ENCODE measurements around the gene MTUS2.

The MTUS2 gene

GRCh38 chr13:29525757-29526156, 705.6 kb downstream of the MTUS2 start:
- Histone ChIP-seq H3K27ac (ENCODE audit: insufficient read depth, low read length, poor library complexity, severe bottlenecking) (no peak overlapping the region), H3K36me3 (ENCODE audit: control insufficient read depth, insufficient read depth, low read length) (peaks cover 59% of the 10 kb centered on the region), H3K4me3 (ENCODE audit: insufficient read depth, low read depth, low read length, poor library complexity, severe bottlenecking) (no peak overlapping the region), H3K9me3 (ENCODE audit: control insufficient read depth, low read length) (no peaks in the 10 kb centered on the region), H3K27me3 (replicated peaks; ENCODE audit: control insufficient read depth, insufficient read depth, low read length, poor library complexity, severe bottlenecking) (no peaks in the 10 kb centered on the region), H3K4me1 (ENCODE audit: control insufficient read depth, insufficient read depth, low read length, poor library complexity, severe bottlenecking) (no peaks in the 10 kb centered on the region)
- no peak for DNase-seq

- H3K27ac ChIP-seq (ENCODE audit: insufficient read depth, low read length, poor library complexity, severe bottlenecking), result no peak overlapping the region
- H3K9me3 ChIP-seq (ENCODE audit: control insufficient read depth, low read length), result no peaks in the 10 kb centered on the region
- peaks cover 56% of the 10 kb centered on the region for H3K36me3 ChIP-seq (ENCODE audit: control insufficient read depth, insufficient read depth, low read length)
- no peak overlapping the region for H3K4me3 ChIP-seq (ENCODE audit: insufficient read depth, low read depth, low read length, poor library complexity, severe bottlenecking)
- no peaks in the 10 kb centered on the region for H3K27me3 ChIP-seq (replicated peaks; ENCODE audit: control insufficient read depth, insufficient read depth, low read length, poor library complexity, severe bottlenecking)
- no peaks in the 10 kb centered on the region for H3K4me1 ChIP-seq (ENCODE audit: control insufficient read depth, insufficient read depth, low read length, poor library complexity, severe bottlenecking)
- no peak for DNase-seq
Observed at GRCh38 chr13:29526741-29527140, 706.6 kb downstream of the MTUS2 start.

DNA sequence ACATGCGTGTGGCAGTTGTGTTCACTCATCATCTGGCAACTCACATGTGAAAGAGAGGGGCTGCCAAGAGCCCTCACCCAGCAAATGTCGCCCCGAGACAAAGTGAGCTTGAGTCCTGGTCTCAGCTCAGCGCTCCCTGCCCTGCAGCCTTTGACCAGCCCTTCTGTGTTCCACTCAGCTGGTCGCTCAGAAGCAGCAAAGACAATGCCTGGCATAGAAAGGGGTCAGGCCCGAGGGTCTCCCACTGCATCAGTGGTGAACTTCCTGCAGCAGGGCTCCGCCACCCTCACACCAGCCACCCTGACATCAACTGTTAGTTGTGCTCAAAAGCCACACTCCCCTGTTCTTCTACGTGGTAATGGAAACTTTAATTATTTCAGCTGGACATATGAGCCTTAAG, 707.4 kb downstream of the MTUS2 start:
- H3K9me3 ChIP-seq (ENCODE audit: control insufficient read depth, low read length), result no peaks in the 10 kb centered on the region
- H3K36me3 ChIP-seq (ENCODE audit: control insufficient read depth, insufficient read depth, low read length), result peaks cover 58% of the 10 kb centered on the region
- H3K4me1 ChIP-seq (ENCODE audit: control insufficient read depth, insufficient read depth, low read length, poor library complexity, severe bottlenecking), result no peaks in the 10 kb centered on the region
- DNase-seq, result no peak
- no peak overlapping the region for H3K27ac ChIP-seq (ENCODE audit: insufficient read depth, low read length, poor library complexity, severe bottlenecking)
- no peaks in the 10 kb centered on the region for H3K27me3 ChIP-seq (replicated peaks; ENCODE audit: control insufficient read depth, insufficient read depth, low read length, poor library complexity, severe bottlenecking)
- H3K4me3 ChIP-seq (ENCODE audit: insufficient read depth, low read depth, low read length, poor library complexity, severe bottlenecking), result no peak overlapping the region

- Histone ChIP-seq H3K36me3 (ENCODE audit: control insufficient read depth, insufficient read depth, low read length) (peaks cover 59% of the 10 kb centered on the region), H3K27me3 (replicated peaks; ENCODE audit: control insufficient read depth, insufficient read depth, low read length, poor library complexity, severe bottlenecking) (no peaks in the 10 kb centered on the region), H3K4me1 (ENCODE audit: control insufficient read depth, insufficient read depth, low read length, poor library complexity, severe bottlenecking) (no peaks in the 10 kb centered on the region), H3K4me3 (ENCODE audit: insufficient read depth, low read depth, low read length, poor library complexity, severe bottlenecking) (no peak overlapping the region), H3K9me3 (ENCODE audit: control insufficient read depth, low read length) (no peaks in the 10 kb centered on the region), H3K27ac (ENCODE audit: insufficient read depth, low read length, poor library complexity, severe bottlenecking) (no peak overlapping the region)
- DNase-seq, result no peak
Observed at GRCh38 chr13:29527916-29528315, 707.8 kb downstream of the MTUS2 start.

GRCh38 chr13:29529754-29530153, 709.6 kb downstream of the MTUS2 start:
- no peaks in the 10 kb centered on the region for H3K27me3 ChIP-seq (replicated peaks; ENCODE audit: control insufficient read depth, insufficient read depth, low read length, poor library complexity, severe bottlenecking)
- H3K36me3 ChIP-seq (ENCODE audit: control insufficient read depth, insufficient read depth, low read length), result peaks cover 51% of the 10 kb centered on the region
- no peak overlapping the region for H3K4me3 ChIP-seq (ENCODE audit: insufficient read depth, low read depth, low read length, poor library complexity, severe bottlenecking)
- no peak overlapping the region for H3K27ac ChIP-seq (ENCODE audit: insufficient read depth, low read length, poor library complexity, severe bottlenecking)
- no peak for DNase-seq
- no peaks in the 10 kb centered on the region for H3K4me1 ChIP-seq (ENCODE audit: control insufficient read depth, insufficient read depth, low read length, poor library complexity, severe bottlenecking)
- no peaks in the 10 kb centered on the region for H3K9me3 ChIP-seq (ENCODE audit: control insufficient read depth, low read length)

DNA sequence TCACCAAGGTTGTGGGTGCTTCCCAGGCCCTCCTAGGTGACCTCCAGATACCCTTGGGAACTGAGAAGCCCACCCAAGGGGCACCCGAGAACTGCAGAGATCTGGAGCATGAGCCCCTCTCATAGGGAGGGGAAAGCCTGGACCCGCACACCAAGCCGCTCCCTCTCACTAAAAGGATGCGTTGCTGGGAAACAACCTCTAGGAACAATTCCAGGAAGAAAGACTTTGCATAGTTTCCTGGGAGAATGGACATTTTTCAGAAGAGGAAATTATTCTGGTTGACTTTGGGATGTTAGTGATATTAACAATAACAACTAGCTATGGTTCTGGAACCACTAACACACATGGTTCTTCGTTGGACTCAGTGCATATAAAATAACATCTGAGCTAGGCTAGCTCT, 710.8 kb downstream of the MTUS2 start:
- Histone ChIP-seq H3K4me3 (ENCODE audit: insufficient read depth, low read depth, low read length, poor library complexity, severe bottlenecking) (no peak overlapping the region), H3K9me3 (ENCODE audit: control insufficient read depth, low read length) (no peaks in the 10 kb centered on the region), H3K36me3 (ENCODE audit: control insufficient read depth, insufficient read depth, low read length) (peaks cover 57% of the 10 kb centered on the region), H3K4me1 (ENCODE audit: control insufficient read depth, insufficient read depth, low read length, poor library complexity, severe bottlenecking) (no peaks in the 10 kb centered on the region), H3K27ac (ENCODE audit: insufficient read depth, low read length, poor library complexity, severe bottlenecking) (no peak overlapping the region), H3K27me3 (replicated peaks; ENCODE audit: control insufficient read depth, insufficient read depth, low read length, poor library complexity, severe bottlenecking) (no peaks in the 10 kb centered on the region)
- DNase-seq, result no peak

- peaks cover 54% of the 10 kb centered on the region for H3K36me3 ChIP-seq (ENCODE audit: control insufficient read depth, insufficient read depth, low read length)
- no peaks in the 10 kb centered on the region for H3K4me1 ChIP-seq (ENCODE audit: control insufficient read depth, insufficient read depth, low read length, poor library complexity, severe bottlenecking)
- H3K9me3 ChIP-seq (ENCODE audit: control insufficient read depth, low read length), result no peaks in the 10 kb centered on the region
- DNase-seq, result no peak
- H3K4me3 ChIP-seq (ENCODE audit: insufficient read depth, low read depth, low read length, poor library complexity, severe bottlenecking), result no peak overlapping the region
- H3K27me3 ChIP-seq (replicated peaks; ENCODE audit: control insufficient read depth, insufficient read depth, low read length, poor library complexity, severe bottlenecking), result no peaks in the 10 kb centered on the region
- no peak overlapping the region for H3K27ac ChIP-seq (ENCODE audit: insufficient read depth, low read length, poor library complexity, severe bottlenecking)
Observed at GRCh38 chr13:29532116-29532515, 712.0 kb downstream of the MTUS2 start.

- H3K36me3 ChIP-seq (ENCODE audit: control insufficient read depth, insufficient read depth, low read length), result peaks cover 52% of the 10 kb centered on the region
- no peak for DNase-seq
- H3K9me3 ChIP-seq (ENCODE audit: control insufficient read depth, low read length), result no peaks in the 10 kb centered on the region
- H3K4me3 ChIP-seq (ENCODE audit: insufficient read depth, low read depth, low read length, poor library complexity, severe bottlenecking), result no peak overlapping the region
- H3K27ac ChIP-seq (ENCODE audit: insufficient read depth, low read length, poor library complexity, severe bottlenecking), result no peak overlapping the region
- no peaks in the 10 kb centered on the region for H3K4me1 ChIP-seq (ENCODE audit: control insufficient read depth, insufficient read depth, low read length, poor library complexity, severe bottlenecking)
- no peaks in the 10 kb centered on the region for H3K27me3 ChIP-seq (replicated peaks; ENCODE audit: control insufficient read depth, insufficient read depth, low read length, poor library complexity, severe bottlenecking)
Observed at GRCh38 chr13:29532821-29533220, 712.7 kb downstream of the MTUS2 start.

GRCh38 chr13:29534083-29534482, 713.9 kb downstream of the MTUS2 start:
- no peak for DNase-seq
- Histone ChIP-seq H3K36me3 (ENCODE audit: control insufficient read depth, insufficient read depth, low read length) (peaks cover 41% of the 10 kb centered on the region), H3K4me3 (ENCODE audit: insufficient read depth, low read depth, low read length, poor library complexity, severe bottlenecking) (no peak overlapping the region), H3K9me3 (ENCODE audit: control insufficient read depth, low read length) (no peaks in the 10 kb centered on the region), H3K27ac (ENCODE audit: insufficient read depth, low read length, poor library complexity, severe bottlenecking) (no peak overlapping the region), H3K4me1 (ENCODE audit: control insufficient read depth, insufficient read depth, low read length, poor library complexity, severe bottlenecking) (no peaks in the 10 kb centered on the region), H3K27me3 (replicated peaks; ENCODE audit: control insufficient read depth, insufficient read depth, low read length, poor library complexity, severe bottlenecking) (no peaks in the 10 kb centered on the region)

GRCh38 chr13:29535663-29536655, 715.8 kb downstream of the MTUS2 start:
- Histone ChIP-seq H3K4me3 (ENCODE audit: insufficient read depth, low read depth, low read length, poor library complexity, severe bottlenecking) (no peak overlapping the region), H3K9me3 (ENCODE audit: control insufficient read depth, low read length) (no peaks in the 10 kb centered on the region), H3K36me3 (ENCODE audit: control insufficient read depth, insufficient read depth, low read length) (peaks cover 33% of the 10 kb centered on the region), H3K27ac (ENCODE audit: insufficient read depth, low read length, poor library complexity, severe bottlenecking) (no peak overlapping the region), H3K27me3 (replicated peaks; ENCODE audit: control insufficient read depth, insufficient read depth, low read length, poor library complexity, severe bottlenecking) (no peaks in the 10 kb centered on the region), H3K4me1 (ENCODE audit: control insufficient read depth, insufficient read depth, low read length, poor library complexity, severe bottlenecking) (no peaks in the 10 kb centered on the region)
- no peak for DNase-seq
